ENCODE results near the gene CLCNKA.
A peak's percentile ranks its signal among the peaks of the same experiment; 100 is the strongest.

CLCNKA gene

GRCh38 chr1:16063226-16063829 is 41.5 kb downstream of the CLCNKA start:
- DNase-seq (ENCODE audit: low spot score) = no peak

GRCh38 chr1:16063921-16064320 is 42.1 kb downstream of the CLCNKA start:
- no peak for DNase-seq (ENCODE audit: low spot score)

- DNase-seq (ENCODE audit: low spot score) = no peak
These were observed 42.9 kb downstream of the CLCNKA start for GRCh38 chr1:16064536-16065268.

GRCh38 chr1:16065269-16065576 is 43.4 kb downstream of the CLCNKA start:
- no peak for DNase-seq (ENCODE audit: low spot score)

GRCh38 chr1:16066245-16066644 is 44.4 kb downstream of the CLCNKA start:
- no peak for DNase-seq (ENCODE audit: low spot score)

- no peak for DNase-seq (ENCODE audit: low spot score)
These were observed 45.4 kb downstream of the CLCNKA start for GRCh38 chr1:16067127-16067768.

GRCh38 chr1:16067933-16068332 is 46.1 kb downstream of the CLCNKA start:
- no peak for DNase-seq (ENCODE audit: low spot score)

- peak; percentile 35 for DNase-seq (ENCODE audit: low spot score)
These were observed 46.8 kb downstream of the CLCNKA start for GRCh38 chr1:16068356-16069270.

GRCh38 chr1:16070640-16071355 is 49.0 kb downstream of the CLCNKA start:
- no peak for DNase-seq (ENCODE audit: low spot score)

GRCh38 chr1:16071614-16072013 is 49.8 kb downstream of the CLCNKA start:
- DNase-seq (ENCODE audit: low spot score) = no peak

GRCh38 chr1:16072095-16072494 is 50.3 kb downstream of the CLCNKA start:
- no peak for DNase-seq (ENCODE audit: low spot score)

GRCh38 chr1:16072616-16073484 is 51.0 kb downstream of the CLCNKA start:
- DNase-seq (ENCODE audit: low spot score) = no peak

- no peak for DNase-seq (ENCODE audit: low spot score)
These were observed 51.8 kb downstream of the CLCNKA start, which contains the start of gene FAM131C for GRCh38 chr1:16073490-16074119. TSS of gene FAM131C (minus strand) at chr1:16073651. CDS start at chr1:16073442, 209 bp downstream.

GRCh38 chr1:16074217-16074616 is 52.4 kb downstream of the CLCNKA start:
- DNase-seq (ENCODE audit: low spot score) = no peak

GRCh38 chr1:16075337-16076030 is 53.6 kb downstream of the CLCNKA start:
- DNase-seq (ENCODE audit: low spot score) = peak; percentile 21

- DNase-seq (ENCODE audit: low spot score) = no peak
These were observed 54.4 kb downstream of the CLCNKA start for GRCh38 chr1:16076031-16076864.

- no peak for DNase-seq (ENCODE audit: low spot score)
These were observed 55.0 kb downstream of the CLCNKA start for GRCh38 chr1:16076865-16077238.

GRCh38 chr1:16077406-16078245 is 55.8 kb downstream of the CLCNKA start:
- no peak for DNase-seq (ENCODE audit: low spot score)
